OCI-LY1 (cell line): Measurements from ENCODE around the gene ZNF19.

ENCODE experiments used
- H2AFZ ChIP-seq: fragments of 200-600 bp; sonication (generic), shearing (Covaris generic); 2 replicates; pipeline ENCODE4 v1.6.0; 2014; ENCODE audit warnings: antibody characterized with exemption, mild to moderate bottlenecking, low read length
- H3F3A ChIP-seq: fragments of 200-600 bp; sonication (generic), shearing (Covaris generic); 2 replicates; pipeline ENCODE4 v1.6.0; 2014; ENCODE audit warnings: mild to moderate bottlenecking, antibody characterized with exemption, low read length, moderate library complexity; ENCODE audit not compliant: insufficient read depth
- H3K27ac ChIP-seq: fragments of 200-600 bp; sonication (generic); 2 replicates; pipeline ENCODE4 v1.5.1; 2014; ENCODE audit warnings: low read length, mixed run types, mild to moderate bottlenecking, low read depth; ENCODE audit not compliant: poor library complexity, severe bottlenecking
- H3K27me3 ChIP-seq: fragments of 200-600 bp; sonication (generic); 2 replicates; pipeline ENCODE4 v1.6.0; 2014; ENCODE audit warnings: antibody characterized with exemption, mild to moderate bottlenecking, low read length, moderate library complexity; ENCODE audit not compliant: insufficient read depth
- H3K36me3 ChIP-seq: fragments of 200-600 bp; sonication (generic); 2 replicates; pipeline ENCODE4 v1.6.1; 2014; ENCODE audit warnings: mild to moderate bottlenecking, antibody characterized with exemption, low read length, moderate library complexity, mixed read lengths; ENCODE audit not compliant: insufficient read depth
- H3K4me1 ChIP-seq: fragments of 200-600 bp; sonication (generic); 2 replicates; pipeline ENCODE4 v1.5.1; 2014; ENCODE audit warnings: mild to moderate bottlenecking, low read length, moderate library complexity; ENCODE audit not compliant: insufficient read depth, severe bottlenecking
- H3K4me2 ChIP-seq: fragments of 200-600 bp; sonication (generic), shearing (Covaris generic); 2 replicates; pipeline ENCODE4 v1.6.1; 2014; ENCODE audit warnings: low read length
- H3K4me3 ChIP-seq: fragments of 200-600 bp; sonication (generic); 2 replicates; pipeline ENCODE4 v1.5.1; 2014; ENCODE audit warnings: low read length, low read depth, mild to moderate bottlenecking, mixed read lengths; ENCODE audit not compliant: poor library complexity, severe bottlenecking
- H3K79me2 ChIP-seq: fragments of 200-600 bp; shearing (Covaris generic); 2 replicates; pipeline ENCODE4 v1.6.1; 2016; ENCODE audit warnings: mixed run types, low read length, mixed read lengths; ENCODE audit not compliant: insufficient read depth
- H3K9ac ChIP-seq: fragments of 200-600 bp; sonication (generic), shearing (Covaris generic); 2 replicates; pipeline ENCODE4 v1.6.1; 2014; ENCODE audit warnings: mild to moderate bottlenecking, low read length, mixed read lengths
- H3K9me2 ChIP-seq: fragments of 200-600 bp; sonication (generic), shearing (Covaris generic); 2 replicates; pipeline ENCODE4 v1.6.1; 2014; ENCODE audit warnings: low read depth, mild to moderate bottlenecking, low read length, mixed read lengths
- H3K9me3 ChIP-seq: fragments of 200-600 bp; shearing (Covaris generic); 2 replicates; pipeline ENCODE4 v1.6.1; 2014; ENCODE audit warnings: low read length, mixed read lengths
- H4K20me1 ChIP-seq: fragments of 200-600 bp; sonication (generic), shearing (Covaris generic); 2 replicates; pipeline ENCODE4 v1.6.0; 2016; ENCODE audit warnings: mild to moderate bottlenecking, low read length; ENCODE audit not compliant: insufficient read depth
- CTCF ChIP-seq: fragments of 200-600 bp; sonication (generic), shearing (Covaris generic); IDR thresholded peaks from 2 replicates; pipeline ENCODE4 v1.5.1; 2017; ENCODE audit warnings: mild to moderate bottlenecking, antibody characterized with exemption, low read length, moderate library complexity, mixed read lengths
- EZH2 ChIP-seq: fragments of 200-600 bp; sonication (generic), shearing (Covaris generic); IDR thresholded peaks from 2 replicates; pipeline ENCODE4 v1.8.0; 2017; ENCODE audit warnings: borderline replicate concordance, mixed run types, mild to moderate bottlenecking, antibody characterized with exemption, low read length, moderate library complexity, mixed read lengths

Gene ZNF19

DNA sequence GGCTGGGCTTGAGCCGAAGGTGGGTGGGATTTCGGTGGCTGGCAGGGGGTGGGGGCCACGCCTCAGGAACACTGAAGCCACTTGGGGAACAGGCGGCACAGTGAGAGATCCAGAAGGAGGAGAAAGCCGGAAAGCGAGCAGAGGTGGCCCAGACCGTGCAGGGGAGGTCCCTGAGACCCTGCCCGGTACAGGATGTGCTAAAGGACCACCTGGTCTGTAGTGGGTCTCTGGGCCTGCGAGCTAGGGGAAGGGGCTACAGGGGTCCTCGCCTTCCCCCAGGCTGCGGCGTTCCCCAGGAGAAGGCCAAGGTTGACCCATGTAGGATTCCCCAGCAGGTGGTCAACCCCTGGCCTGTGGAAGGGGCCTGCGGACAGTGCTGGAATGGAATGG is 47.1 kb downstream of the ZNF19 start, which contains the start of gene TLE7:
Gene TLE7, minus strand, starts transcription at position 4 of the 390 bp plus-strand sequence. CDS start 8,730 bp downstream, outside the sequence.
- H3K9me3 ChIP-seq = peaks cover 8% of the 10 kb centered on the region; the same call in 1 of the 2 replicates
- no peaks in the 10 kb centered on the region for H3K9me2 ChIP-seq
- H3K79me2 ChIP-seq = no peaks in the 10 kb centered on the region
- H3K27ac ChIP-seq = no peak within 1 kb of the TSS
- no peaks in the 10 kb centered on the region for H3F3A ChIP-seq
- peaks cover 5% of the 10 kb centered on the region; the same call in 1 of the 2 replicates for H3K27me3 ChIP-seq
- H3K4me1 ChIP-seq = no peaks in the 10 kb centered on the region
- no peak within 1 kb of the TSS for H2AFZ ChIP-seq
- no peak within 1 kb of the TSS for H3K9ac ChIP-seq
- no peak within 1 kb of the TSS for H3K4me3 ChIP-seq
- no peaks in the 10 kb centered on the region for H3K36me3 ChIP-seq
- H4K20me1 ChIP-seq = no peaks in the 10 kb centered on the region
- H3K4me2 ChIP-seq = no peak within 1 kb of the TSS
- TF ChIP-seq CTCF = no peak
- TF ChIP-seq EZH2 = no peak

- no peaks in the 10 kb centered on the region for H3K9me2 ChIP-seq
- H3K27ac ChIP-seq = no peak overlapping the region
- no peak overlapping the region for H3K4me2 ChIP-seq
Measured at GRCh38 chr16:71441348-71442050, 47.6 kb downstream of the ZNF19 start.

DNA sequence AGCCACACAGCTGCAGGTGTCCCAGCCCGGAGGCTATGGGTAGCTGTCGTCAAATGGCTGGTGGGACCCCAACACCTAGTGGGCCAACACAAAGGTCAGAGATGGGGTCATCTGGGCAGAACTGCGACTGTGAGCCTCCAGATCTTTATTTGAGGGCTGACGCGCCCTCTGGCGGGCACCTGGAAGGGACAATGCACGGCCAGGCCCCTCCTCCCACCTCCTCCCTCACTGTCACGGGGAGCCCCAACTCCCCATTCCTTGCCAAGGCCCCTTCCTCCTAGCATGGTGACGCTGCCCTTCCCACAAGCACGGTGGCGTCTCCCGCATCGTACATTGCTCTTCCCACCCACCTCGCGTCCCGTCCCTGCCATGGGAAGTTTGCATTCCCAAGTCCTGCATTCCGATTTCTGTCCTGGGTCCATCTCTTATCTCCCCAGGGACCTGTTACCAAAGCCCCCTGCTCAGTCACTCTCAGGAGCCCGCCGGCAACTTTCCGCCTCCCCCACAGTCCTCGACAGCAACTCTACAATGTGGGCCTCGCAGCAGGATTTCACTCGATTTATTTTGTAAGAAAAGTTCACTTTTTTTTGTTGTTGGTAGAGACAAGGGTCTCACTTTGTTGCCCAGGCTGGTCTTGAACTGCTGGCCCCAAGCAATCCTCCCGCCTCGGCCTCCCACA is 48.3 kb downstream of the ZNF19 start:
- Histone ChIP-seq H2AFZ (no peak overlapping the region), H3K4me3 (no peak overlapping the region), H3K9ac (no peak overlapping the region), H4K20me1 (no peaks in the 10 kb centered on the region), H3K9me2 (no peaks in the 10 kb centered on the region), H3K27me3 (peaks cover 5% of the 10 kb centered on the region; the same call in 1 of the 2 replicates), H3K79me2 (no peaks in the 10 kb centered on the region), H3F3A (no peaks in the 10 kb centered on the region), H3K9me3 (peaks cover 4% of the 10 kb centered on the region; the same call in 1 of the 2 replicates), H3K4me1 (no peaks in the 10 kb centered on the region), H3K4me2 (no peak overlapping the region), H3K36me3 (no peaks in the 10 kb centered on the region), H3K27ac (no peak overlapping the region)
- TF ChIP-seq EZH2 (no peak), CTCF (peak; percentile 46)

More at GRCh38 chr16:71441348-71442050, 47.6 kb downstream of the ZNF19 start:
- no peak for TF ChIP-seq EZH2
- no peak for TF ChIP-seq CTCF
- Histone ChIP-seq H3K9ac (no peak overlapping the region), H3K27me3 (peaks cover 5% of the 10 kb centered on the region; the same call in 1 of the 2 replicates), H3K4me1 (no peaks in the 10 kb centered on the region), H3K79me2 (no peaks in the 10 kb centered on the region), H3K4me3 (no peak overlapping the region), H4K20me1 (no peaks in the 10 kb centered on the region), H3K36me3 (no peaks in the 10 kb centered on the region), H2AFZ (no peak overlapping the region), H3K9me3 (peaks cover 5% of the 10 kb centered on the region; the same call in 1 of the 2 replicates), H3F3A (no peaks in the 10 kb centered on the region)
